Mesenchymal stem cell (in vitro differentiated cells and primary cell): ENCODE measurements around the gene ABCC1.

Source experiments
- DNase-seq: peaks from one replicate; pipeline ENCODE4 v3.0.0-alpha.2; 2013
- H2AFZ ChIP-seq: one replicate; pipeline ENCODE4 v1.6.1; 2013; ENCODE audit warnings: low read depth, mild to moderate bottlenecking, control low read depth, inconsistent platforms, low read length, moderate library complexity
- H2AK5ac ChIP-seq: 2 replicates; pipeline ENCODE4 v1.6.1; 2013; ENCODE audit warnings: low read length, moderate library complexity, mild to moderate bottlenecking, inconsistent platforms; ENCODE audit not compliant: severe bottlenecking
- H2BK120ac ChIP-seq: one replicate; pipeline ENCODE4 v1.6.1; 2013; ENCODE audit warnings: low read depth, mild to moderate bottlenecking, inconsistent platforms, low read length, moderate library complexity
- H2BK12ac ChIP-seq, 2 experiments: one replicate each; pipeline ENCODE4 v1.6.1; 2013; ENCODE audit warnings: inconsistent platforms in 2 of 2, low read length in 2 of 2, mild to moderate bottlenecking in 2 of 2, moderate library complexity in 2 of 2, control low read depth in 1 of 2
- H2BK15ac ChIP-seq: one replicate; pipeline ENCODE4 v1.6.1; 2013; ENCODE audit warnings: mild to moderate bottlenecking, low read depth, inconsistent platforms; ENCODE audit not compliant: poor library complexity, severe bottlenecking
- H2BK5ac ChIP-seq: 2 replicates; pipeline ENCODE4 v1.6.1; 2013; ENCODE audit warnings: low read depth, mild to moderate bottlenecking, low read length, control low read depth, inconsistent platforms; ENCODE audit not compliant: poor library complexity, severe bottlenecking
- H3K14ac ChIP-seq, 2 experiments: one replicate each; pipeline ENCODE4 v1.6.1; 2013; ENCODE audit warnings: inconsistent platforms in 2 of 2, low read length in 2 of 2, control low read depth in 1 of 2, mild to moderate bottlenecking in 1 of 2, moderate library complexity in 1 of 2
- H3K18ac ChIP-seq, 2 experiments: one replicate each; pipeline ENCODE4 v1.6.1; 2013; ENCODE audit warnings: inconsistent platforms in 2 of 2, low read length in 2 of 2, control low read depth in 1 of 2, low read depth in 1 of 2, mild to moderate bottlenecking in 1 of 2
- H3K23ac ChIP-seq, 2 experiments: one replicate each; pipeline ENCODE4 v1.6.1; 2013; ENCODE audit warnings: inconsistent platforms in 2 of 2, low read length in 2 of 2, mild to moderate bottlenecking in 2 of 2, moderate library complexity in 2 of 2, control low read depth in 1 of 2
- H3K27ac ChIP-seq: 2 replicates; pipeline ENCODE4 v1.5.1; 2013; ENCODE audit warnings: mild to moderate bottlenecking, moderate library complexity, low read length, control low read depth, inconsistent platforms; ENCODE audit not compliant: poor library complexity, severe bottlenecking
- H3K27me3 ChIP-seq, 2 experiments: 2 replicates each; pipeline versions ENCODE4 v1.6.1 to v1.7.0; 2013; ENCODE audit warnings: low read length in 2 of 2, mild to moderate bottlenecking in 2 of 2, moderate library complexity in 2 of 2, control low read depth in 1 of 2, inconsistent platforms in 1 of 2; ENCODE audit not compliant: control insufficient read depth in 1 of 2, insufficient read depth in 1 of 2
- H3K36me3 ChIP-seq, 2 experiments: 2 replicates each; pipeline versions ENCODE4 v1.6.1 to v1.7.0; 2013; ENCODE audit warnings: low read length in 2 of 2, control low read depth in 1 of 2, inconsistent platforms in 1 of 2, low read depth in 1 of 2, mild to moderate bottlenecking in 1 of 2; ENCODE audit not compliant: insufficient read depth in 2 of 2, control insufficient read depth in 1 of 2
- H3K4ac ChIP-seq, 2 experiments: one replicate each; pipeline ENCODE4 v1.6.1; 2013; ENCODE audit warnings: inconsistent platforms in 2 of 2, low read length in 2 of 2, mild to moderate bottlenecking in 2 of 2, moderate library complexity in 2 of 2, control low read depth in 1 of 2, low read depth in 1 of 2
- H3K4me1 ChIP-seq: 2 replicates; pipeline ENCODE4 v1.6.1; 2013; ENCODE audit warnings: low read depth, low read length, control low read depth; ENCODE audit not compliant: control insufficient read depth, insufficient read depth
- H3K4me2 ChIP-seq: 2 replicates; pipeline ENCODE4 v1.6.1; 2013; ENCODE audit warnings: low read length, mild to moderate bottlenecking, inconsistent platforms; ENCODE audit not compliant: poor library complexity, severe bottlenecking
- H3K4me3 ChIP-seq, 2 experiments: 2 replicates each; pipeline versions ENCODE4 v1.5.1 to v1.7.0; 2013; ENCODE audit warnings: low read length in 2 of 2, mild to moderate bottlenecking in 2 of 2, control low read depth in 1 of 2, low read depth in 1 of 2; ENCODE audit not compliant: insufficient read depth in 1 of 2
- H3K79me1 ChIP-seq: replicated peaks from 2 replicates; pipeline ENCODE4 v1.6.1; 2013; ENCODE audit warnings: mild to moderate bottlenecking, control low read depth, low read length, inconsistent platforms; ENCODE audit not compliant: poor library complexity, severe bottlenecking
- H3K9ac ChIP-seq: 2 replicates; pipeline ENCODE4 v1.7.0; 2013; ENCODE audit warnings: mild to moderate bottlenecking, low read length, moderate library complexity
- H3K9me3 ChIP-seq: 2 replicates; pipeline ENCODE4 v1.7.0; 2013; ENCODE audit warnings: mild to moderate bottlenecking, low read length; ENCODE audit not compliant: control insufficient read depth
- H4K8ac ChIP-seq: one replicate; pipeline ENCODE4 v1.6.1; 2013; ENCODE audit warnings: inconsistent platforms, mild to moderate bottlenecking, low read length, moderate library complexity
- H4K91ac ChIP-seq: one replicate; pipeline ENCODE4 v1.6.1; 2013; ENCODE audit warnings: mild to moderate bottlenecking, low read length, inconsistent platforms
- WGBS: methylation state at CpG from one replicate; pipeline ENCODE4 v1.1.7; 2013; ENCODE audit warnings: mixed read lengths; 5-methylcytosine and 5-hydroxymethylcytosine counted together

ABCC1 gene

DNA sequence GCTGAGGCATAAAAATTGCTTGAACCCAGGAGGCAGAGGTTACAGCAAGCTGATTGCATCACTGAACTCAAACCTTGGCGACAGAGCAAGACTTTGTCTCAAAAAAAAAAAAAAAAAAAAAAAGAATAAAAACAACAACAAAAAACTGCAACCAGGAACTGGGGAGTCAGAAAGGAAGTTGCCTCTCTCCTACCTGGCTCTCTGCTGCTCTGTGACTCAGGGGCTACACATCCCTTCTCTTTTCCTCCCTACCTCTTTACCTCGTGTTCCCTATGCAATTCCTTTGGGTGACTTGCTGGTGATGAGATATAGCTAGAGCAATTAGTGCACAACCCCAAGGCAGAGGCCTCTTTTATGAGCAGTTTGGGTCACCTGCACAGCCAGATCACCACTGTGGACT, 95.9 kb downstream of the ABCC1 start:
- no peak overlapping the region for H3K4ac ChIP-seq

DNA sequence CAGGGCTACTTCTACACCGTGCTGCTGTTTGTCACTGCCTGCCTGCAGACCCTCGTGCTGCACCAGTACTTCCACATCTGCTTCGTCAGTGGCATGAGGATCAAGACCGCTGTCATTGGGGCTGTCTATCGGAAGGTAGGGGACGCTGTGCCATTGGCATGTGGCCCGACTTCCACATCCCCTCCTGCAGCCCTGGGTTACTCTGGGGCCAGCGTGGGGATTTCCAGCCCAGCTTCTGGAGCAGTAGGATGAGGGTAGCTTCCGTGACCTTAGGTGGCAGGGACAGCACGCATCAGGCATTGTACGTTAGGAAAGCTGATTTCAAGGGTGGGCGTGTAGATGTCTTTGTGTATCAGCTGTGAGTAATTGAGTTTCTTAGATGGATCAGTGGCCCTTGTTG, 96.5 kb downstream of the ABCC1 start:
- peaks cover 18% of the 10 kb centered on the region for H3K79me1 ChIP-seq
- no peak overlapping the region for H3K27ac ChIP-seq
- no peak overlapping the region for H2BK12ac ChIP-seq
- H2BK5ac ChIP-seq, result no peak overlapping the region
- no peaks in the 10 kb centered on the region for H3K9me3 ChIP-seq
- no peak overlapping the region for H3K4me3 ChIP-seq
- no peaks in the 10 kb centered on the region for H3K27me3 ChIP-seq
- H2AFZ ChIP-seq, result no peak overlapping the region
- H3K4me1 ChIP-seq, result peaks cover 4% of the 10 kb centered on the region
- DNase-seq, result no peak
- no peak overlapping the region for H3K9ac ChIP-seq
- H2AK5ac ChIP-seq, result no peak overlapping the region
- no peak overlapping the region for H3K4ac ChIP-seq
- H4K8ac ChIP-seq, result peak overlapping the region; percentile 12
- no peak overlapping the region for H3K18ac ChIP-seq
- H3K4me2 ChIP-seq, result no peak overlapping the region
- peaks cover 58 to 82% of the 10 kb centered on the region in 2 experiments for H3K36me3 ChIP-seq
- H3K14ac ChIP-seq, result no peak overlapping the region
- no peak overlapping the region for H2BK120ac ChIP-seq
- 98% methylated on average over 12 of the region's 12 CpGs for WGBS
- no peak overlapping the region for H4K91ac ChIP-seq
- no peak overlapping the region for H3K23ac ChIP-seq
- H2BK15ac ChIP-seq, result no peak overlapping the region

More for the DNA sequence above, 95.9 kb downstream of the ABCC1 start:
- H3K36me3 ChIP-seq, result peaks cover 62 to 76% of the 10 kb centered on the region in 2 experiments
- no peak overlapping the region for H3K23ac ChIP-seq
- no peak overlapping the region for H2BK120ac ChIP-seq
- no peaks in the 10 kb centered on the region for H3K9me3 ChIP-seq
- H3K27me3 ChIP-seq, result no peaks in the 10 kb centered on the region
- H3K18ac ChIP-seq, result no peak overlapping the region
- 100% methylated on average over 1 of the region's 2 CpGs for WGBS
- H2AFZ ChIP-seq, result no peak overlapping the region
- no peak overlapping the region for H4K8ac ChIP-seq
- no peak overlapping the region for H2BK15ac ChIP-seq
- no peak overlapping the region for H3K27ac ChIP-seq
- H3K14ac ChIP-seq, result no peak overlapping the region
- peaks cover 4% of the 10 kb centered on the region for H3K4me1 ChIP-seq
- no peak overlapping the region for H4K91ac ChIP-seq
- H2BK12ac ChIP-seq, result no peak overlapping the region
- H3K9ac ChIP-seq, result no peak overlapping the region
- H2AK5ac ChIP-seq, result no peak overlapping the region
- H3K79me1 ChIP-seq, result peaks cover 18% of the 10 kb centered on the region
- H3K4me2 ChIP-seq, result no peak overlapping the region
- H3K4me3 ChIP-seq, result no peak overlapping the region
- DNase-seq, result no peak
- no peak overlapping the region for H2BK5ac ChIP-seq

- Histone ChIP-seq H4K8ac (no peak overlapping the region), H3K14ac (no peak overlapping the region), H2BK12ac (no peak overlapping the region), H3K36me3 (peaks cover 57 to 86% of the 10 kb centered on the region in 2 experiments), H3K79me1 (peaks cover 12% of the 10 kb centered on the region), H3K27ac (no peak overlapping the region), H3K27me3 (no peaks in the 10 kb centered on the region), H2BK15ac (no peak overlapping the region), H3K4ac (no peak overlapping the region), H2AFZ (no peak overlapping the region), H3K4me1 (peaks cover 1% of the 10 kb centered on the region), H2BK5ac (no peak overlapping the region), H2AK5ac (no peak overlapping the region), H3K4me2 (no peak overlapping the region), H3K4me3 (no peak overlapping the region), H3K18ac (no peak overlapping the region), H3K23ac (no peak overlapping the region), H3K9ac (no peak overlapping the region), H4K91ac (no peak overlapping the region), H2BK120ac (no peak overlapping the region), H3K9me3 (no peaks in the 10 kb centered on the region)
- DNase-seq, result no peak
- WGBS, result 96% methylated on average over 10 of the region's 11 CpGs
Measured at GRCh38 chr16:16047761-16048160, 98.3 kb downstream of the ABCC1 start.

GRCh38 chr16:16048904-16049582, 99.6 kb downstream of the ABCC1 start:
- Histone ChIP-seq H3K4me3 (no peak overlapping the region), H3K23ac (no peak overlapping the region), H3K36me3 (peaks cover 53 to 93% of the 10 kb centered on the region in 2 experiments), H3K4me2 (no peak overlapping the region), H3K14ac (no peak overlapping the region), H4K91ac (no peak overlapping the region), H3K4me1 (peaks cover 1% of the 10 kb centered on the region), H2BK15ac (no peak overlapping the region), H2BK12ac (no peak overlapping the region), H2BK5ac (no peak overlapping the region), H2BK120ac (no peak overlapping the region), H3K9ac (no peak overlapping the region), H3K18ac (no peak overlapping the region), H3K79me1 (peaks cover 10% of the 10 kb centered on the region), H3K9me3 (no peaks in the 10 kb centered on the region), H3K27me3 (no peaks in the 10 kb centered on the region), H4K8ac (no peak overlapping the region), H2AK5ac (no peak overlapping the region), H2AFZ (no peak overlapping the region), H3K27ac (no peak overlapping the region), H3K4ac (no peak overlapping the region)
- 100% methylated on average over 5 of the region's 6 CpGs for WGBS
- DNase-seq, result no peak
